Measurements from ENCODE around the gene TXNRD1.
"Not testable (repeated sequence)": the region's sequence is repeated elsewhere in the genome, so short reads cannot be mapped to it uniquely, and the experiment has no call there.

TXNRD1 gene

GRCh38 chr12:104381731-104382480 lies 166.3 kb downstream of the TXNRD1 start:
- CTCF ChIA-PET: interaction anchor here (0.6 to 3.6 kb wide), 71 partner anchors 9 to 726 kb away, joined by 3 to 50 read pairs (median 4); partner anchors contain the start of genes CHST11 and WASHC4
- DNase-seq: peak; percentile 87
- Mint-ChIP-seq H3K27me3 (peaks cover 33% of the 10 kb centered on the region), H3K9me3 (no peaks in the 10 kb centered on the region), H3K4me3 (no peak overlapping the region), H3K4me1 (peaks cover 8% of the 10 kb centered on the region), H3K36me3 (no peaks in the 10 kb centered on the region), H3K27ac (no peak overlapping the region)

GRCh38 chr12:104384141-104384880 lies 168.7 kb downstream of the TXNRD1 start:
- H3K9me3 Mint-ChIP-seq: no peaks in the 10 kb centered on the region
- DNase-seq: no peak
- no peaks in the 10 kb centered on the region for H3K36me3 Mint-ChIP-seq
- H3K27me3 Mint-ChIP-seq: peaks cover 19% of the 10 kb centered on the region
- CTCF ChIA-PET: interaction anchor here (0.8 to 3.6 kb wide), 2 partner anchors 406 to 669 kb away, joined by 3 to 50 read pairs; no protein-coding TSS in a partner anchor
- no peak overlapping the region for H3K27ac Mint-ChIP-seq
- H3K4me1 Mint-ChIP-seq: peaks cover 8% of the 10 kb centered on the region
- H3K4me3 Mint-ChIP-seq: no peak overlapping the region

GRCh38 chr12:104385510-104385909 lies 169.9 kb downstream of the TXNRD1 start:
- Mint-ChIP-seq H3K36me3 (no peaks in the 10 kb centered on the region), H3K4me3 (no peak overlapping the region), H3K27me3 (peaks cover 15% of the 10 kb centered on the region), H3K9me3 (no peaks in the 10 kb centered on the region), H3K4me1 (peaks cover 8% of the 10 kb centered on the region), H3K27ac (no peak overlapping the region)
- DNase-seq: no peak
- CTCF ChIA-PET: interaction anchor here (0.9 kb wide), 1 partner anchor 667 kb away, joined by 3 read pairs; no protein-coding TSS in a partner anchor

- peaks cover 9% of the 10 kb centered on the region for H3K27me3 Mint-ChIP-seq
- CTCF ChIA-PET: interaction anchor here (0.9 kb wide), 1 partner anchor 666 kb away, joined by 3 read pairs; no protein-coding TSS in a partner anchor
Observed at GRCh38 chr12:104386461-104386860, 170.9 kb downstream of the TXNRD1 start.

GRCh38 chr12:104387190-104387589 lies 171.6 kb downstream of the TXNRD1 start:
- Mint-ChIP-seq H3K27ac (no peak overlapping the region), H3K4me1 (peaks cover 3% of the 10 kb centered on the region), H3K9me3 (no peaks in the 10 kb centered on the region), H3K27me3 (peaks cover 1% of the 10 kb centered on the region), H3K4me3 (no peak overlapping the region), H3K36me3 (no peaks in the 10 kb centered on the region)
- CTCF ChIA-PET: no interaction called here
- no peak for DNase-seq

More at GRCh38 chr12:104386461-104386860, 170.9 kb downstream of the TXNRD1 start:
- no peaks in the 10 kb centered on the region for H3K9me3 Mint-ChIP-seq
- H3K27ac Mint-ChIP-seq: no peak overlapping the region
- H3K4me3 Mint-ChIP-seq: no peak overlapping the region
- no peaks in the 10 kb centered on the region for H3K36me3 Mint-ChIP-seq
- no peak for DNase-seq
- H3K4me1 Mint-ChIP-seq: peaks cover 7% of the 10 kb centered on the region

- H3K27me3 Mint-ChIP-seq, H3K4me3 Mint-ChIP-seq, H3K4me1 Mint-ChIP-seq, CTCF ChIA-PET, H3K9me3 Mint-ChIP-seq, H3K27ac Mint-ChIP-seq, H3K36me3 Mint-ChIP-seq, DNase-seq: not testable (repeated sequence)
Observed at GRCh38 chr12:104394086-104394485, 178.5 kb downstream of the TXNRD1 start.
